A549 (cell line): Measurements from ENCODE around the gene ST14. TPM values are rescaled to one million over a fixed set of nuclear protein-coding genes. Genes with fewer than 3 reads are reported as not detected.

ENCODE experiments used
- ATAC-seq, 2 experiments: fragments of 200-7000 bp in 1 of 2; fragments of >200 bp in 1 of 2; cut with Nextera tagmentation in 1 of 2; cut with Tn5 transposase in 1 of 2; 3 replicates each; pipeline versions ENCODE4 v1.8.0 to v1.9.1; 2018 to 2020; ENCODE audit warnings: mild to moderate bottlenecking in 1 of 2, moderate library complexity in 1 of 2
- CTCF ChIA-PET: fragments of 300-600 bp; sonication (Branson Sonifier 250); formaldehyde crosslinking; extraction: SDS; loops from one replicate; lab custom pipeline; 2021; ENCODE audit warnings: antibody characterized with exemption, inconsistent platforms; lab: Yijun Ruan, JAX
- POLR2A ChIA-PET: fragments of 350-600 bp; formaldehyde crosslinking; extraction: SDS; loops from one replicate; lab custom pipeline; 2021; ENCODE audit warnings: antibody characterized with exemption, inconsistent platforms; lab: Yijun Ruan, JAX
- DNase-seq, 2 experiments: peaks; one replicate each; pipeline versions ENCODE4 v3.0.0 to v3.0.0-alpha.2; 2011 to 2016; ENCODE audit warnings: low read depth in 1 of 2, low spot score in 1 of 2
- FAIRE-seq: peaks from 2 replicates; lab custom pipeline; 2011; peaks lifted over from hg19 to GRCh38; lab: Jason Lieb, UNC
- H3K27ac ChIP-seq, 2 experiments: fragments of >200 bp; sonication (Bioruptor Twin); formaldehyde crosslinking; 3 replicates each; pipeline ENCODE4 v1.5.1; 2016 to 2017
- H3K4me1 ChIP-seq: fragments of >200 bp; sonication (Bioruptor Twin); formaldehyde crosslinking; 3 replicates; pipeline ENCODE4 v1.6.1; 2016
- H3K4me2 ChIP-seq: fragments of >200 bp; sonication (Bioruptor Twin); formaldehyde crosslinking; 3 replicates; pipeline ENCODE4 v1.6.1; 2016
- H3K4me3 ChIP-seq: fragments of >200 bp; sonication (Bioruptor Twin); formaldehyde crosslinking; 3 replicates; pipeline ENCODE4 v1.5.1; 2016
- H3K9me3 ChIP-seq: fragments of >200 bp; sonication (Bioruptor Twin); formaldehyde crosslinking; 3 replicates; pipeline ENCODE4 v1.6.1; 2016
- CBX8 ChIP-seq: fragments of 200-600 bp; sonication (generic); IDR thresholded peaks from 2 replicates; pipeline ENCODE4 v1.6.1; 2016
- EHF ChIP-seq: fragments of 250-450 bp; sonication (Bioruptor Pico); IDR thresholded peaks from 2 replicates; pipeline ENCODE4 v1.5.0; 2020; ENCODE audit warnings: mild to moderate bottlenecking
- EP300 ChIP-seq, 2 experiments: fragments of >200 bp; sonication (Bioruptor Twin); formaldehyde crosslinking; IDR thresholded peaks; 2 replicates in 1 of 2; 3 replicates in 1 of 2; pipeline ENCODE4 v1.6.1; 2016 to 2017
- ESRRA ChIP-seq: fragments of 150-350 bp; IDR thresholded peaks from 2 replicates; pipeline ENCODE4 v1.6.1; 2014; ENCODE audit warnings: mild to moderate bottlenecking, low read length, borderline replicate concordance
- FOSB ChIP-seq: fragments of 250-450 bp; sonication (Bioruptor Pico); IDR thresholded peaks from 2 replicates; pipeline ENCODE4 v1.5.0; 2020; ENCODE audit warnings: mild to moderate bottlenecking, moderate library complexity
- FOSL2 ChIP-seq, 2 experiments: fragments of 450-650 bp in 1 of 2; fragments of >200 bp in 1 of 2; sonication (Bioruptor Twin) in 1 of 2; formaldehyde crosslinking; IDR thresholded peaks; 2 replicates each; pipeline versions ENCODE4 v1.5.0 to v1.6.1; 2016 to 2020; ENCODE audit warnings: mild to moderate bottlenecking in 1 of 2, moderate library complexity in 1 of 2
- FOXS1 ChIP-seq: fragments of 250-450 bp; sonication (Bioruptor Pico); IDR thresholded peaks from 2 replicates; pipeline ENCODE4 v1.5.0; 2020; ENCODE audit warnings: mild to moderate bottlenecking, moderate library complexity
- HDAC2 ChIP-seq: fragments of 200-600 bp; sonication (generic); IDR thresholded peaks from 2 replicates; pipeline ENCODE4 v1.6.1; 2016
- HOXA7 ChIP-seq: fragments of 250-450 bp; sonication (Bioruptor Pico); IDR thresholded peaks from 2 replicates; pipeline ENCODE4 v1.5.0; 2020; ENCODE audit warnings: mild to moderate bottlenecking, moderate library complexity
- HOXB13 ChIP-seq: fragments of 250-450 bp; sonication (Bioruptor Pico); IDR thresholded peaks from 2 replicates; pipeline ENCODE4 v1.5.0; 2020; ENCODE audit warnings: low read depth, mild to moderate bottlenecking, moderate library complexity
- HOXB5 ChIP-seq: fragments of 250-450 bp; sonication (Bioruptor Pico); IDR thresholded peaks from 2 replicates; pipeline ENCODE4 v1.5.0; 2020; ENCODE audit warnings: mild to moderate bottlenecking, moderate library complexity
- MAFK ChIP-seq: fragments of 450-650 bp; IDR thresholded peaks from 2 replicates; pipeline ENCODE4 v1.6.1; 2014; ENCODE audit not compliant: partially characterized antibody
- NFE2L2 ChIP-seq: fragments of 150-350 bp; conservative IDR thresholded peaks from 2 replicates; pipeline ENCODE4 v1.6.1; 2014; ENCODE audit warnings: low read length
- NR3C1 ChIP-seq: fragments of >200 bp; sonication (Bioruptor Twin); formaldehyde crosslinking; IDR thresholded peaks from 3 replicates; pipeline ENCODE4 v1.6.1; 2017
- PHF8 ChIP-seq: fragments of 200-600 bp; sonication (generic); IDR thresholded peaks from 2 replicates; pipeline ENCODE4 v1.6.1; 2016; ENCODE audit warnings: low read depth, mild to moderate bottlenecking, antibody characterized with exemption, moderate library complexity, borderline replicate concordance
- POLR2AphosphoS2 ChIP-seq: conservative IDR thresholded peaks from 2 replicates; pipeline ENCODE4 v1.6.1; 2012; ENCODE audit warnings: low read length, improper control_type of control experiment, inconsistent platforms
- RAD21 ChIP-seq, 2 experiments: fragments of >200 bp in 1 of 2; sonication (Bioruptor Twin) in 1 of 2; formaldehyde crosslinking in 1 of 2; IDR thresholded peaks in 1 of 2; conservative IDR thresholded peaks in 1 of 2; 2 replicates in 1 of 2; 3 replicates in 1 of 2; pipeline ENCODE4 v1.6.1; 2012 to 2018; ENCODE audit warnings: inconsistent platforms in 1 of 2
- RCOR1 ChIP-seq: fragments of 150-350 bp; IDR thresholded peaks from 2 replicates; pipeline ENCODE4 v1.6.1; 2014; ENCODE audit warnings: antibody characterized with exemption, low read length, low read depth
- RFX5 ChIP-seq: fragments of 450-650 bp; IDR thresholded peaks from 2 replicates; pipeline ENCODE4 v1.7.1; 2014; ENCODE audit warnings: antibody characterized with exemption, mild to moderate bottlenecking, moderate library complexity
- RNF2 ChIP-seq: fragments of 200-600 bp; sonication (generic); IDR thresholded peaks from 2 replicates; pipeline ENCODE4 v1.6.1; 2016; ENCODE audit warnings: low read depth, mild to moderate bottlenecking, antibody characterized with exemption, moderate library complexity, borderline replicate concordance
- SMC3 ChIP-seq: fragments of >200 bp; sonication (Bioruptor Twin); formaldehyde crosslinking; IDR thresholded peaks from 3 replicates; pipeline ENCODE4 v1.6.1; 2018; ENCODE audit warnings: inconsistent platforms
- TP53 ChIP-seq: fragments of 250-450 bp; sonication (Bioruptor Pico); IDR thresholded peaks from 2 replicates; pipeline ENCODE4 v1.5.0; 2021; ENCODE audit warnings: mild to moderate bottlenecking, moderate library complexity
- WGBS: methylation state at CpG from one replicate; pipeline ENCODE4 v1.1.6; 2017; ENCODE audit errors: missing lambda C conversion rate; 5-methylcytosine and 5-hydroxymethylcytosine counted together
- polyA plus RNA-seq, 4 experiments: library from polyadenylated mRNA; depleted of rRNA in 3 of 4; stranded (reverse); fragments of >200 nt; fragmentation: RNase III in 1 of 4; extraction: RNeasy Plus Mini Kit Qiagen cat#74134 plus additional on column Dnase treatment in 1 of 4; gene quantifications; 2 replicates in 3 of 4; 3 replicates in 1 of 4; pipeline ENCODE4 v1.2.3, GENCODE V29; 2011 to 2017
- TF ChIP-seq, protein P1 (sequence below): IDR thresholded peaks from 2 replicates; pipeline ENCODE4 v1.6.1; 2012
- TF ChIP-seq, protein P2 (sequence below): fragments of 200-600 bp; sonication (generic); IDR thresholded peaks from 2 replicates; pipeline ENCODE4 v1.6.1; 2016; ENCODE audit warnings: antibody characterized with exemption, mild to moderate bottlenecking, moderate library complexity
- TF ChIP-seq, protein P3 (sequence below): fragments of 150-350 bp; IDR thresholded peaks from 2 replicates; pipeline ENCODE4 v1.6.1; 2014; ENCODE audit warnings: low read depth, mild to moderate bottlenecking, low read length
- TF ChIP-seq, protein P4 (sequence below): IDR thresholded peaks from 2 replicates; pipeline ENCODE4 v1.6.1; 2012; ENCODE audit warnings: low read depth, borderline replicate concordance

Gene ST14
- polyA plus RNA-seq, 2 of the 4 experiments (the other 2 are of a cell fraction) = 0.05 to 0.17 TPM

DNA sequence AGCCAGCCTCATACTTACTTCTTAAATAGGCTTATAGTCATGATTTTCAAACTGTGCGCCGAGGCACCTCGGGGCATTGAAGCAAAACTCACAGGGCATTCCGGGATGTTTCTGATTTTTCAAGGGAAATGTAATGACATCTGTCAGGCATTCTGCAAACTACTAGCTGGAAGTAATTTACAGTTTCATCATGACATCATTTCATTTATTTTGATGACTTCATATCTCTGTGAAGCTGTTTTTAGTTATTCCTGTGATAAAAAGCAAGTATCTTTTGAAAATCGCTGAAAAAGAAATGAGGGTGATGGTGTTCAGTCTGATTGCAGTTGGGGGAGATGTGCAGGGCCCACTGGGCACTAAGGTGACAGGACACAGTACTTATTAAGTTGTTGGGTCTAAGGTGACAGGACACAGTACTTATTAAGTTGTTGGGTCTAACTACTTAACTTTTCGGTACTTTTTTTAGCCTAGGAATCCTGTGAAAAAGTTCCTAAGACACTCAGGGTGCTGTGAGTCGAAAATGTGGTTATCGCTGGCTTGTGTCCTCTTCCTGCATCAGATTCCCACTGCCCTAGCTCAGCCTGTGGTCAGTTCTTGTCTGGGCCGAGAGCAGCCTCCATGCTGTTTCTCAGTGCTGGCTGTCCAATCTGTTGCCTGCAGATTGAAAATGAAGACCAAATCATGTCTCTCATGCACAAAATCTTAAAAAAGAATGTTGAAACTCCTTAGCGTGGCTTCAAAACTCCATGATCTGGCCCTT is 47.3 kb upstream of the ST14 start:
- Histone ChIP-seq H3K4me2 (no peak overlapping the region), H3K9me3 (no peaks in the 10 kb centered on the region), H3K4me3 (no peak overlapping the region), H3K4me1 (peaks cover 14% of the 10 kb centered on the region), H3K27ac (no peak overlapping the region)
- TF ChIP-seq HOXA7 (CRISPR knock-in tag) (no peak), RNF2 (no peak), ESRRA (no peak), NR3C1 (no peak), SMC3 (no peak), EP300 (IDR thresholded peaks at IDR 0.05) (no peak), NFE2L2 (no peak)
- ATAC-seq = no peak
- CTCF ChIA-PET = no interaction called here
- no peak for FAIRE-seq
- DNase-seq = no peak
- POLR2A ChIA-PET = no interaction called here
- 94% methylated on average over 10 of the region's 10 CpGs for WGBS

DNA sequence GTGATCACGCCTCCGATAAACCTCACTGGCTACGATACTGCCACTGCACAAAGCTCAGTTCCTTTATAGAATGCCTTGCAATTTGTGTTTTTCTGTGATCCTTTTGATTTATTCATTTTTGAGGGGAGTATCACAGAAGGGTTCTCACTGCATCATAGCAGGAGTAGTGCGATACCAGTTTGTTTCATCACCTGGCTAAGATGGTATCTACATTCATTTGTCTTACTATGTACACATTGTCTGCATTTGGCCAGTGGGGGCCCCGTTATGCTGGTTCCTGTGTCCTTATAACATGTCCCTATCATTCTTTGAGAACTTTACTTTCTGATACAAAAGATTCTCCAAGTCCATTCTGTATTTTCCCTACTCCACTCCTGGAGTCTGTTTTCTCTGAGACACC is 45.3 kb upstream of the ST14 start:
- Histone ChIP-seq H3K4me2 (no peak overlapping the region), H3K9me3 (no peaks in the 10 kb centered on the region), H3K4me1 (peaks cover 14% of the 10 kb centered on the region), H3K4me3 (no peak overlapping the region), H3K27ac (no peak overlapping the region)
- no peak for FAIRE-seq
- no peak for TF ChIP-seq FOSB (CRISPR knock-in tag)
- no peak for TF ChIP-seq HOXB13 (CRISPR knock-in tag)
- TF ChIP-seq MAFK = no peak
- no peak for TF ChIP-seq FOXS1 (CRISPR knock-in tag)
- no peak for ATAC-seq
- 82% methylated on average over 5 of the region's 5 CpGs for WGBS
- ChIA-PET POLR2A (no interaction called here), CTCF (interaction anchor here (1.3 to 1.4 kb wide), 2 partner anchors 8 to 191 kb away, joined by 3 to 6 read pairs; no protein-coding TSS in a partner anchor)
- DNase-seq = no peak

DNA sequence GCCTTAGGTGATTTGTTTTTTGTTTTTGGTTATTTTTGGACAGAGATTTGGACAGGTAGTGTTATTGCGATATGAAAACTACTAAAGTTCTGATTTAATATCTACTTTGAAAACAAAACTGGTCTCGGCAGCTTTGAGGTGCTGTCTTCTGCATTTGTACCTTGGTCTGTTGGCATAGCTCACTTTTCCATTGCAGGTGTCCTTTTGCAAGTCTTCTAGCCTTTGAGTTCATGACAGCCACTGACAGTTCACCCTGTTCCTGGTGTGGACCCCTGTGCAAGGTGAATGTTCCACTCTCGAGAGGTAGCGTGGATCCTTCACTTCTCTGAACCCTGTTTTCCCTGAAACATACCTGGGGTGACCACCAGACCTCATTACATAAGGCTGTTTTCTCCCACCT is 44.9 kb upstream of the ST14 start:
- no peak for ATAC-seq
- no peak overlapping the region; the same call in 2 of the 3 replicates for H3K4me2 ChIP-seq
- whole genome bisulfite sequencing = 94% methylated on average over 4 of the region's 4 CpGs
- ChIA-PET CTCF (interaction anchor here (1.3 to 1.4 kb wide), 2 partner anchors 9 to 191 kb away, joined by 3 to 6 read pairs; no protein-coding TSS in a partner anchor), POLR2A (no interaction called here)
- TF ChIP-seq HOXB5 (CRISPR knock-in tag) = no peak
- TF ChIP-seq, protein P1, sequence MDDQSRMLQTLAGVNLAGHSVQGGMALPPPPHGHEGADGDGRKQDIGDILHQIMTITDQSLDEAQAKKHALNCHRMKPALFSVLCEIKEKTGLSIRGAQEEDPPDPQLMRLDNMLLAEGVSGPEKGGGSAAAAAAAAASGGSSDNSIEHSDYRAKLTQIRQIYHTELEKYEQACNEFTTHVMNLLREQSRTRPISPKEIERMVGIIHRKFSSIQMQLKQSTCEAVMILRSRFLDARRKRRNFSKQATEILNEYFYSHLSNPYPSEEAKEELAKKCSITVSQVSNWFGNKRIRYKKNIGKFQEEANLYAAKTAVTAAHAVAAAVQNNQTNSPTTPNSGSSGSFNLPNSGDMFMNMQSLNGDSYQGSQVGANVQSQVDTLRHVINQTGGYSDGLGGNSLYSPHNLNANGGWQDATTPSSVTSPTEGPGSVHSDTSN = no peak
- TF ChIP-seq RCOR1 = no peak
- TF ChIP-seq EHF (CRISPR knock-in tag) = no peak
- no peak for TF ChIP-seq HOXA7 (CRISPR knock-in tag)
- no peak for TF ChIP-seq NFE2L2
- no peak for TF ChIP-seq RAD21 (conservative IDR thresholded peaks at IDR 0.05 in 1 of 2, IDR thresholded peaks at IDR 0.05 in 1 of 2)
- TF ChIP-seq ESRRA = no peak
- TF ChIP-seq, protein P2, sequence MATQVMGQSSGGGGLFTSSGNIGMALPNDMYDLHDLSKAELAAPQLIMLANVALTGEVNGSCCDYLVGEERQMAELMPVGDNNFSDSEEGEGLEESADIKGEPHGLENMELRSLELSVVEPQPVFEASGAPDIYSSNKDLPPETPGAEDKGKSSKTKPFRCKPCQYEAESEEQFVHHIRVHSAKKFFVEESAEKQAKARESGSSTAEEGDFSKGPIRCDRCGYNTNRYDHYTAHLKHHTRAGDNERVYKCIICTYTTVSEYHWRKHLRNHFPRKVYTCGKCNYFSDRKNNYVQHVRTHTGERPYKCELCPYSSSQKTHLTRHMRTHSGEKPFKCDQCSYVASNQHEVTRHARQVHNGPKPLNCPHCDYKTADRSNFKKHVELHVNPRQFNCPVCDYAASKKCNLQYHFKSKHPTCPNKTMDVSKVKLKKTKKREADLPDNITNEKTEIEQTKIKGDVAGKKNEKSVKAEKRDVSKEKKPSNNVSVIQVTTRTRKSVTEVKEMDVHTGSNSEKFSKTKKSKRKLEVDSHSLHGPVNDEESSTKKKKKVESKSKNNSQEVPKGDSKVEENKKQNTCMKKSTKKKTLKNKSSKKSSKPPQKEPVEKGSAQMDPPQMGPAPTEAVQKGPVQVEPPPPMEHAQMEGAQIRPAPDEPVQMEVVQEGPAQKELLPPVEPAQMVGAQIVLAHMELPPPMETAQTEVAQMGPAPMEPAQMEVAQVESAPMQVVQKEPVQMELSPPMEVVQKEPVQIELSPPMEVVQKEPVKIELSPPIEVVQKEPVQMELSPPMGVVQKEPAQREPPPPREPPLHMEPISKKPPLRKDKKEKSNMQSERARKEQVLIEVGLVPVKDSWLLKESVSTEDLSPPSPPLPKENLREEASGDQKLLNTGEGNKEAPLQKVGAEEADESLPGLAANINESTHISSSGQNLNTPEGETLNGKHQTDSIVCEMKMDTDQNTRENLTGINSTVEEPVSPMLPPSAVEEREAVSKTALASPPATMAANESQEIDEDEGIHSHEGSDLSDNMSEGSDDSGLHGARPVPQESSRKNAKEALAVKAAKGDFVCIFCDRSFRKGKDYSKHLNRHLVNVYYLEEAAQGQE = no peak
- no peak for TF ChIP-seq RFX5
- TF ChIP-seq TP53 (CRISPR knock-in tag) = no peak
- TF ChIP-seq FOSL2 (IDR thresholded peaks at IDR 0.05) = no peak
- no peak for TF ChIP-seq FOSL2 (CRISPR knock-in tag; IDR thresholded peaks at IDR 0.05)
- no peak for TF ChIP-seq PHF8
- TF ChIP-seq, protein P3, sequence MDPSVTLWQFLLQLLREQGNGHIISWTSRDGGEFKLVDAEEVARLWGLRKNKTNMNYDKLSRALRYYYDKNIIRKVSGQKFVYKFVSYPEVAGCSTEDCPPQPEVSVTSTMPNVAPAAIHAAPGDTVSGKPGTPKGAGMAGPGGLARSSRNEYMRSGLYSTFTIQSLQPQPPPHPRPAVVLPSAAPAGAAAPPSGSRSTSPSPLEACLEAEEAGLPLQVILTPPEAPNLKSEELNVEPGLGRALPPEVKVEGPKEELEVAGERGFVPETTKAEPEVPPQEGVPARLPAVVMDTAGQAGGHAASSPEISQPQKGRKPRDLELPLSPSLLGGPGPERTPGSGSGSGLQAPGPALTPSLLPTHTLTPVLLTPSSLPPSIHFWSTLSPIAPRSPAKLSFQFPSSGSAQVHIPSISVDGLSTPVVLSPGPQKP = no peak
- no peak for TF ChIP-seq CBX8
- TF ChIP-seq HDAC2 = no peak
- no peak for TF ChIP-seq POLR2AphosphoS2
- TF ChIP-seq, protein P4, sequence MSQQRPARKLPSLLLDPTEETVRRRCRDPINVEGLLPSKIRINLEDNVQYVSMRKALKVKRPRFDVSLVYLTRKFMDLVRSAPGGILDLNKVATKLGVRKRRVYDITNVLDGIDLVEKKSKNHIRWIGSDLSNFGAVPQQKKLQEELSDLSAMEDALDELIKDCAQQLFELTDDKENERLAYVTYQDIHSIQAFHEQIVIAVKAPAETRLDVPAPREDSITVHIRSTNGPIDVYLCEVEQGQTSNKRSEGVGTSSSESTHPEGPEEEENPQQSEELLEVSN = no peak
- H3K9me3 ChIP-seq = no peaks in the 10 kb centered on the region
- FAIRE-seq = no peak
- peaks cover 14% of the 10 kb centered on the region for H3K4me1 ChIP-seq
- H3K4me3 ChIP-seq = no peak overlapping the region
- H3K27ac ChIP-seq = no peak overlapping the region
- DNase-seq = no peak
